CD4-positive, alpha-beta T cell (primary cell): ENCODE results near the gene LTO1. TPM values are rescaled to one million over a fixed set of nuclear protein-coding genes. Genes with fewer than 3 reads are reported as not detected.

Source experiments
- ATAC-seq: fragments of 200-7000 bp; cut with Tn5 transposase; one replicate; pipeline ENCODE4 v1.10.0; 2022; ENCODE audit warnings: mild to moderate bottlenecking; ENCODE audit not compliant: poor library complexity
- CTCF ChIA-PET: fragments of 350-600 bp; sonication (Branson Sonifier 250); formaldehyde crosslinking; loops from one replicate; lab custom pipeline; 2021; ENCODE audit warnings: antibody characterized with exemption, inconsistent platforms; lab: Charles Lee
- POLR2A ChIA-PET: fragments of 350-600 bp; sonication (Branson Sonifier 250); formaldehyde crosslinking; loops from one replicate; lab custom pipeline; 2021; ENCODE audit warnings: antibody characterized with exemption, inconsistent platforms; lab: Charles Lee
- DNase-seq, 14 experiments: peaks; one replicate each; pipeline ENCODE4 v3.0.0-alpha.2; 2013 to 2020; ENCODE audit warnings: mixed read lengths in 2 of 14
- H3K27ac ChIP-seq, 2 donors: one replicate each; pipeline versions ENCODE4 v1.5.1 to v1.7.0; 2013; ENCODE audit warnings: low read length in 2 of 2, low read depth in 1 of 2, mild to moderate bottlenecking in 1 of 2
- H3K27me3 ChIP-seq, 2 experiments: 1 replicate in 1 of 2; 2 replicates in 1 of 2; pipeline versions ENCODE4 v1.6.1 to v1.7.0; 2013; ENCODE audit warnings: low read length in 2 of 2, control low read depth in 1 of 2, mild to moderate bottlenecking in 1 of 2, moderate library complexity in 1 of 2; ENCODE audit not compliant: insufficient read depth in 2 of 2, control insufficient read depth in 1 of 2
- H3K36me3 ChIP-seq: one replicate; pipeline ENCODE4 v1.6.1; 2013; ENCODE audit warnings: low read length, control low read depth; ENCODE audit not compliant: insufficient read depth
- H3K4me1 ChIP-seq: one replicate; pipeline ENCODE4 v1.6.1; 2013; ENCODE audit warnings: low read length, control low read depth; ENCODE audit not compliant: insufficient read depth
- H3K4me3 ChIP-seq: one replicate; pipeline ENCODE4 v1.5.1; 2013; ENCODE audit warnings: mild to moderate bottlenecking, low read length, moderate library complexity
- H3K9me3 ChIP-seq, 2 experiments: 1 replicate in 1 of 2; 2 replicates in 1 of 2; pipeline versions ENCODE4 v1.6.1 to v1.7.0; 2013; ENCODE audit warnings: low read length in 2 of 2, mild to moderate bottlenecking in 2 of 2, control low read depth in 1 of 2, moderate library complexity in 1 of 2; ENCODE audit not compliant: control insufficient read depth in 1 of 2, insufficient read depth in 1 of 2
- H3K27ac Mint-ChIP-seq: one replicate; pipeline ENCODE4 v1.8.0; 2020; ENCODE audit warnings: mixed read lengths
- H3K27me3 Mint-ChIP-seq: one replicate; pipeline ENCODE4 v1.8.0; 2021; ENCODE audit warnings: mixed read lengths
- H3K36me3 Mint-ChIP-seq: one replicate; pipeline ENCODE4 v1.8.0; 2021; ENCODE audit warnings: low read depth, mixed read lengths
- H3K4me1 Mint-ChIP-seq: one replicate; pipeline ENCODE4 v1.8.0; 2021; ENCODE audit warnings: low read depth, mixed read lengths
- H3K4me3 Mint-ChIP-seq: one replicate; pipeline ENCODE4 v1.8.0; 2020; ENCODE audit warnings: mild to moderate bottlenecking, mixed read lengths
- H3K9me3 Mint-ChIP-seq: one replicate; pipeline ENCODE4 v1.8.0; 2020; ENCODE audit warnings: mixed read lengths
- intact Hi-C, 2 experiments: fragments of 100-400 bp; cut with DNase I in 1 of 2; cut with micrococcal nuclease in 1 of 2; formaldehyde crosslinking; loops; one replicate each; pipeline versions ENCODE4 v1.15.1 to v1.9.0; 2023 to 2025; cut with DNase I, micrococcal nuclease
- total RNA-seq, 174 experiments: library from RNA in 2 of 174; stranded (reverse) in 2 of 174; gene quantifications; one replicate each; pipeline ENCODE4 v1.2.3 and lab custom pipeline; 2021 to 2026
- TF ChIP-seq, protein P1 (sequence below): fragments of 200-600 bp; IDR thresholded peaks from one replicate; pipeline ENCODE4 v1.8.0; 2022; ENCODE audit warnings: antibody characterized with exemption, mild to moderate bottlenecking

LTO1 gene
- total RNA-seq, 2 experiments from 2014 or later: 33.5 to 35.5 TPM

DNA sequence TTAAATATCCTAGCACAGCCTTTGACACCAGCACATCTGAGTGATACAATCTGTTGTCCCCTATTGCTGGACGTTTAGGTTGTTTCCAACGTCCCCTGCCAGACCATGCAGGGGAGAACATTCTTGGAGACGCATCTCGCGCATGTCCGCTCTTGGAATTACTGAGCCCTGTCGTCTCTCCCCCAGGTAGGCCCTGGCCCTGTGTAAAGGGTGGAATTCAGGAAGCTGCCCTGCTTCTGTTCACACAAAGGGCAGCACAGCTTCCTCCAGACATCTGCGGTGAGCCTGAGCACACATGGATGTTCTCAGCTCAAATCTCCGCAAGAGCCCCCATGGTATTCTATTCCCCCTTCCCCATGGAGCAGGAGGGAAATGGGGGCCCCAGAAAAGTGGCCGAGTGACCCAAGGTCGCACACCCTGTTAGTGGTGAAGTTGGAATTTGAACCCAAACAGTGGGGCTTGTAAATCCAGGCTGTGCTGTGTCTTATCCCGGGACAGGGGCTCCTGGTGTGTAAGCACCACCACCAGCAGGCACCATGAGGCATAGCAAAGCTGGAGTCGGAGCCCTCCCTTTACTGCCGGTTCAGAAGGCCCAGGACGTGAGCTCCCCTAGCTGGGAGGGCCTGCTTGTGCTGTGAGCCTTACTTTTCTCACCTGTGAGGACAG, 33.7 kb upstream of the LTO1 start:
- Histone ChIP-seq H3K27me3 (peaks cover 28% of the 10 kb centered on the region in 2 experiments), H3K9me3 (peaks cover 0 to 44% of the 10 kb centered on the region in 2 experiments), H3K27ac (no peak overlapping the region), H3K36me3 (no peaks in the 10 kb centered on the region), H3K4me1 (peaks cover 19% of the 10 kb centered on the region), H3K4me3 (no peak overlapping the region)
- Mint-ChIP-seq H3K27ac (no peak overlapping the region), H3K36me3 (no peaks in the 10 kb centered on the region), H3K4me3 (no peak overlapping the region), H3K9me3 (peaks cover 5% of the 10 kb centered on the region), H3K4me1 (peaks cover 16% of the 10 kb centered on the region), H3K27me3 (peaks cover 44% of the 10 kb centered on the region)
- POLR2A ChIA-PET: no interaction called here
- no peak for ATAC-seq
- DNase-seq: no peak
- intact Hi-C loops: no loop called here
- CTCF ChIA-PET: no interaction called here
- TF ChIP-seq, protein P1, sequence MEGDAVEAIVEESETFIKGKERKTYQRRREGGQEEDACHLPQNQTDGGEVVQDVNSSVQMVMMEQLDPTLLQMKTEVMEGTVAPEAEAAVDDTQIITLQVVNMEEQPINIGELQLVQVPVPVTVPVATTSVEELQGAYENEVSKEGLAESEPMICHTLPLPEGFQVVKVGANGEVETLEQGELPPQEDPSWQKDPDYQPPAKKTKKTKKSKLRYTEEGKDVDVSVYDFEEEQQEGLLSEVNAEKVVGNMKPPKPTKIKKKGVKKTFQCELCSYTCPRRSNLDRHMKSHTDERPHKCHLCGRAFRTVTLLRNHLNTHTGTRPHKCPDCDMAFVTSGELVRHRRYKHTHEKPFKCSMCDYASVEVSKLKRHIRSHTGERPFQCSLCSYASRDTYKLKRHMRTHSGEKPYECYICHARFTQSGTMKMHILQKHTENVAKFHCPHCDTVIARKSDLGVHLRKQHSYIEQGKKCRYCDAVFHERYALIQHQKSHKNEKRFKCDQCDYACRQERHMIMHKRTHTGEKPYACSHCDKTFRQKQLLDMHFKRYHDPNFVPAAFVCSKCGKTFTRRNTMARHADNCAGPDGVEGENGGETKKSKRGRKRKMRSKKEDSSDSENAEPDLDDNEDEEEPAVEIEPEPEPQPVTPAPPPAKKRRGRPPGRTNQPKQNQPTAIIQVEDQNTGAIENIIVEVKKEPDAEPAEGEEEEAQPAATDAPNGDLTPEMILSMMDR: no peak

DNA sequence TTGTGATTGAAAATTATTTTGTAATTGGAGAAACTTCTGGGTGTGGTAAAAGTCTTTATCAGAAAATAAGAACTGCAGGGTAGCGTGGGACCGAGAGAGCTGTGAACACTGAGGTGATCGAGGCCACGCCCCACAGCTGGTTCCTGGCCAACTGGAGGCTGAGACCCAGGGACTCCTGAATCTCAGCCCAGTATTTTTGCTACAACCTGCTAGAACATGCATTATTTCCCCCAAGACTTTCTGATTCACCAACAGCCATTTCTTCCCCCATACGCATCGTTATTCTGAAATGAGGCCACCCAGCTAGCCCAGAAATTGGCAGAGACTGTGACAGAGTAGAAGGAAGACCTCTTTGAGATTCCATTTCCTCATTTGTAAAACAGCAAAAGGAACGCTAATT, 32.0 kb upstream of the LTO1 start:
- Histone ChIP-seq H3K4me3 (no peak overlapping the region), H3K4me1 (peaks cover 16% of the 10 kb centered on the region), H3K27me3 (peaks cover 39 to 43% of the 10 kb centered on the region in 2 experiments), H3K36me3 (no peaks in the 10 kb centered on the region), H3K9me3 (peaks cover 0 to 30% of the 10 kb centered on the region in 2 experiments), H3K27ac (no peak overlapping the region)
- Mint-ChIP-seq H3K36me3 (no peaks in the 10 kb centered on the region), H3K9me3 (peaks cover 2% of the 10 kb centered on the region), H3K4me3 (no peak overlapping the region), H3K27me3 (peaks cover 46% of the 10 kb centered on the region), H3K27ac (no peak overlapping the region), H3K4me1 (peaks cover 12% of the 10 kb centered on the region)
- POLR2A ChIA-PET: no interaction called here
- CTCF ChIA-PET: no interaction called here
- TF ChIP-seq, protein P1: no peak
- DNase-seq (no peak), ATAC-seq (no peak)
- intact Hi-C loops: no loop called here

- Mint-ChIP-seq H3K27ac (no peak overlapping the region), H3K9me3 (no peaks in the 10 kb centered on the region), H3K27me3 (peaks cover 45% of the 10 kb centered on the region), H3K4me1 (peaks cover 5% of the 10 kb centered on the region), H3K4me3 (no peak overlapping the region), H3K36me3 (no peaks in the 10 kb centered on the region)
- no peak overlapping the region for H3K27ac ChIP-seq
- peaks cover 47 to 53% of the 10 kb centered on the region in 2 experiments for H3K27me3 ChIP-seq
- ChIA-PET CTCF (no interaction called here), POLR2A (no interaction called here)
- ATAC-seq (no peak), DNase-seq (no peak)
- TF ChIP-seq, protein P1: no peak
- H3K4me3 ChIP-seq: no peak overlapping the region
- H3K9me3 ChIP-seq: peaks cover 0 to 21% of the 10 kb centered on the region in 2 experiments
- intact Hi-C loops: no loop called here
- peaks cover 11% of the 10 kb centered on the region for H3K4me1 ChIP-seq
- no peaks in the 10 kb centered on the region for H3K36me3 ChIP-seq
Observed at GRCh38 chr11:69705901-69706787, 31.0 kb upstream of the LTO1 start.
